H1 (cell line): ENCODE results near the gene ESRRB. TPM values are rescaled to one million over a fixed set of nuclear protein-coding genes. Genes with fewer than 3 reads are reported as not detected.

Experiments used
- NANOG ChIP-seq: IDR thresholded peaks from 2 replicates; pipeline ENCODE4 v1.6.1; 2011; ENCODE audit warnings: low read length, low read depth, mild to moderate bottlenecking, inconsistent platforms; ENCODE audit not compliant: insufficient read depth, poor library complexity, severe bottlenecking
- RNF2 ChIP-seq: fragments of 200-900, 300-1000 bp; sonication (generic); IDR thresholded peaks from 2 replicates; pipeline ENCODE4 v1.7.1; 2016; ENCODE audit warnings: borderline replicate concordance, low read depth, mild to moderate bottlenecking, antibody characterized with exemption, low read length; ENCODE audit not compliant: poor library complexity, severe bottlenecking; ENCODE audit errors: missing control alignments
- polyA plus RNA-seq, 7 experiments: library from polyadenylated mRNA; depleted of rRNA in 3 of 7; stranded (reverse) in 5 of 7; unstranded in 2 of 7; fragments of >200 nt in 5 of 7; fragments of 200-250 nt in 2 of 7; gene quantifications; 1 replicate in 5 of 7; 2 replicates in 1 of 7; 4 replicates in 1 of 7; pipeline versions ENCODE4 v1.2.1 to v1.2.3, GENCODE V29; 2011 to 2013; ENCODE audit warnings: missing spikeins in 2 of 7, mixed read lengths in 2 of 7
- total RNA-seq: library from RNA; stranded (reverse); fragmentation: NEBNext Ultra II Directional; extraction: Animal tissue kit (Norgen Biotek cat#: 25700); gene quantifications from 2 replicates; pipeline ENCODE4 v1.2.1, GENCODE V29; 2021

Gene ESRRB
- total and polyA plus RNA-seq, 2 of the 8 experiments (the other 6 are each of a cell fraction or from before 2014, with no cell fraction given): 0.29 to 0.45 TPM

- no peak for TF ChIP-seq RNF2
- no peak for TF ChIP-seq NANOG
These were observed 54.6 kb downstream of the ESRRB start (continued) for GRCh38 chr14:76430475-76430980.
